GM12878 (cell line): ENCODE results near the gene BCAP31. TPM values are rescaled to one million over a fixed set of nuclear protein-coding genes. Genes with fewer than 3 reads are reported as not detected.
A peak's percentile ranks its signal among the peaks of the same experiment; 100 is the strongest.

ENCODE experiments used
- ATAC-seq: fragments of 200-7000 bp; cut with Tn5 transposase; 3 replicates; pipeline ENCODE4 v1.9.1; 2020; ENCODE audit warnings: mild to moderate bottlenecking, moderate library complexity
- BruUV-seq: library from RNA; stranded (reverse); fragments of 400-500 nt; replicated peaks from 2 replicates; lab custom pipeline; 2021; lab: Mats Ljungman, UMichigan
- CTCF ChIA-PET: fragments of 300-600 bp; sonication (Branson Sonifier 250); formaldehyde crosslinking; extraction: SDS; loops from one replicate; lab custom pipeline; 2021; ENCODE audit warnings: inconsistent platforms; lab: Yijun Ruan, JAX
- POLR2A ChIA-PET: fragments of 350-600 bp; formaldehyde crosslinking; extraction: SDS; loops from one replicate; lab custom pipeline; 2021; ENCODE audit warnings: inconsistent platforms; lab: Charles Lee
- RAD21 ChIA-PET: fragments of 300-600 bp; sonication (Branson Sonifier 250); formaldehyde crosslinking; loops from one replicate; lab custom pipeline; 2023; ENCODE audit warnings: antibody characterized with exemption; ENCODE audit not compliant: unreplicated experiment; lab: Charles Lee
- SMC1A ChIA-PET: fragments of 300-600 bp; sonication (Branson Sonifier 250); formaldehyde crosslinking; loops from one replicate; lab custom pipeline; 2023; ENCODE audit not compliant: unreplicated experiment, uncharacterized antibody; lab: Charles Lee
- DNase-seq: peaks from one replicate; pipeline ENCODE4 v3.0.0-alpha.2; 2011; ENCODE audit warnings: low read depth, low spot score
- FAIRE-seq: peaks from 3 replicates; lab custom pipeline; 2011; peaks lifted over from hg19 to GRCh38; lab: Jason Lieb, UNC
- H2AFZ ChIP-seq: 2 replicates; pipeline ENCODE4 v1.6.0; 2011; ENCODE audit warnings: low read depth, low read length, control low read depth; ENCODE audit not compliant: control insufficient read depth
- H3K27ac ChIP-seq: 2 replicates; pipeline ENCODE4 v1.5.1; 2011; ENCODE audit warnings: control low read depth; ENCODE audit not compliant: control insufficient read depth, insufficient read depth
- H3K27me3 ChIP-seq, 2 experiments: replicated peaks in 1 of 2; 2 replicates each; pipeline versions ENCODE4 v1.6.0 to v1.6.1; 2011; ENCODE audit warnings: low read length in 1 of 2; ENCODE audit not compliant: control insufficient read depth in 2 of 2, insufficient read depth in 2 of 2
- H3K36me3 ChIP-seq, 2 experiments: 2 replicates each; pipeline ENCODE4 v1.5.1; 2011; ENCODE audit warnings: low read length in 1 of 2; ENCODE audit not compliant: control insufficient read depth in 2 of 2, insufficient read depth in 2 of 2
- H3K4me1 ChIP-seq: 2 replicates; pipeline ENCODE4 v1.6.1; 2011; ENCODE audit warnings: mild to moderate bottlenecking, low read length, moderate library complexity, mixed read lengths; ENCODE audit not compliant: control insufficient read depth, insufficient read depth
- H3K4me2 ChIP-seq: 2 replicates; pipeline ENCODE4 v1.6.0; 2011; ENCODE audit warnings: control low read depth; ENCODE audit not compliant: control insufficient read depth, insufficient read depth
- H3K4me3 ChIP-seq: fragments of 200-600 bp; sonication (generic); 2 replicates; pipeline ENCODE4 v1.5.1; 2016
- H3K79me2 ChIP-seq: 2 replicates; pipeline ENCODE4 v1.6.0; 2011; ENCODE audit warnings: low read length; ENCODE audit not compliant: control insufficient read depth, insufficient read depth
- H3K9ac ChIP-seq: 2 replicates; pipeline ENCODE4 v1.8.0; 2011; ENCODE audit warnings: low read length, control low read depth, mixed read lengths; ENCODE audit not compliant: control insufficient read depth, insufficient read depth
- H3K9me3 ChIP-seq: replicated peaks from 3 replicates; pipeline ENCODE4 v1.5.1; 2011; ENCODE audit warnings: mild to moderate bottlenecking, low read length; ENCODE audit not compliant: control insufficient read depth, insufficient read depth
- H4K20me1 ChIP-seq: 2 replicates; pipeline ENCODE4 v1.6.0; 2011; ENCODE audit not compliant: control insufficient read depth, insufficient read depth
- RAD21 ChIP-seq: IDR thresholded peaks from 2 replicates; pipeline ENCODE4 v1.6.1; 2011; ENCODE audit warnings: mild to moderate bottlenecking, low read depth, low read length, moderate library complexity; ENCODE audit not compliant: insufficient read depth
- SMC3 ChIP-seq: IDR thresholded peaks from 2 replicates; pipeline ENCODE4 v1.6.1; 2011; ENCODE audit warnings: low read length, improper control_type of control experiment, borderline replicate concordance
- SPI1 ChIP-seq: IDR thresholded peaks from 2 replicates; pipeline ENCODE4 v1.6.1; 2011; ENCODE audit warnings: low read depth, mild to moderate bottlenecking, low read length, moderate library complexity, borderline replicate concordance; ENCODE audit not compliant: insufficient read depth
- WGBS: methylation state at CpG from one replicate; pipeline ENCODE4 v1.1.6; 2016; ENCODE audit warnings: low lambda C conversion rate; ENCODE audit not compliant: insufficient replicate concordance, insufficient coverage; ENCODE audit errors: missing lambda C conversion rate; 5-methylcytosine and 5-hydroxymethylcytosine counted together
- in situ Hi-C: fragments of 300-500 bp; cut with MboI; formaldehyde crosslinking; loops from 9 replicates; pipeline ENCODE4 v1.14.3; 2018; ENCODE audit warnings: mixed read lengths
- intact Hi-C: fragments of 100-400 bp; cut with micrococcal nuclease; formaldehyde crosslinking; loops from one replicate; pipeline ENCODE4 v1.14.2; 2022; ENCODE audit not compliant: unreplicated experiment
- polyA plus RNA-seq, 11 experiments: library from polyadenylated mRNA; depleted of rRNA in 4 of 11; unstranded in 6 of 11; stranded (reverse) in 5 of 11; fragments of >200 nt; fragmentation: Nextera tagmentation in 4 of 11; fragmentation: Illumina TruSeq in 1 of 11; extraction: Ambion mirVana in 4 of 11; extraction: Trizol in 1 of 11; gene quantifications; 1 replicate in 1 of 11; 2 replicates in 10 of 11; pipeline versions ENCODE4 v1.2.1 to v1.2.3, GENCODE V29; 2011 to 2016; ENCODE audit warnings: inconsistent platforms in 2 of 11, missing spikeins in 2 of 11, low read depth in 1 of 11
- total RNA-seq, 4 experiments: library from RNA; depleted of rRNA in 3 of 4; stranded (reverse); fragments of >200 nt in 3 of 4; fragmentation: Illumina TruSeq in 1 of 4; extraction: Trizol in 1 of 4; gene quantifications; 2 replicates each; pipeline versions ENCODE4 v1.2.1 to v1.2.3, GENCODE V29; 2013 to 2021
- TF ChIP-seq, protein P1 (sequence below), 3 experiments: IDR thresholded peaks in 2 of 3; conservative IDR thresholded peaks in 1 of 3; 2 replicates each; pipeline ENCODE4 v1.5.1; 2011; ENCODE audit warnings: low read depth in 3 of 3, low read length in 3 of 3, mild to moderate bottlenecking in 3 of 3, control low read depth in 2 of 3, moderate library complexity in 2 of 3, inconsistent platforms in 1 of 3, mixed read lengths in 1 of 3; ENCODE audit not compliant: control insufficient read depth in 2 of 3, insufficient read depth in 1 of 3; ENCODE audit errors: extremely low read depth in 1 of 3

Gene BCAP31
- total and polyA plus RNA-seq, 10 of the 15 experiments (the other 5 are each of a cell fraction or from before 2014, with no cell fraction given), result 63.1 to 246 (median 95.6) TPM

DNA sequence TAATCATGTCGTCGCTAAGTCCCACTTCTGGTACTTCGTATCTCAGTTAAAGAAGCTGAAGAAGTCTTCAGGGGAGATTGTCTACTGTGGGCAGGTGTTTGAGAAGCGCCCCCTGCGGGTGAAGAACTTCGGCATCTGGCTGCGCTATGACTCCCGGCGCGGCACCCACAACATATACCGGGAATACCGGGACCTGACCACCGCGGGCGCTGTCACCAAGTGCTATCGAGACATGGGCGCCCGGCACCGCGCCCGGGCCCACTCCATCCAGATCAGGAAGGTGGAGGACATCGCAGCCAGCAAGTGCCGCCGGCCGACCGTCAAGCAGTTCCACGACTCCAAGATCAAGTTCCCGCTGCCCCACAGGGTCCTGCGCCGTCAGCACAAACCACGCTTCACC, 61.9 kb downstream of the BCAP31 start:
- ChIA-PET RAD21 (interaction anchor here (0.6 to 1.7 kb wide), 5 partner anchors 106 to 721 kb away, joined by 3 to 4 read pairs (median 4); no protein-coding TSS in a partner anchor), CTCF (interaction anchor here (0.6 to 3.7 kb wide), 11 partner anchors 10 to 721 kb away, joined by 3 to 14 read pairs (median 3); no protein-coding TSS in a partner anchor), SMC1A (interaction anchor here (1.0 to 1.2 kb wide), 2 partner anchors 26 to 720 kb away, joined by 3 read pairs; no protein-coding TSS in a partner anchor), POLR2A (interaction anchor here (0.6 kb wide), 1 partner anchor 18 kb away, joined by 4 read pairs; no protein-coding TSS in a partner anchor)
- FAIRE-seq (no peak), ATAC-seq (no peak), DNase-seq (no peak)
- H4K20me1 ChIP-seq, result no peaks in the 10 kb centered on the region
- H3K27me3 ChIP-seq, result no peaks in the 10 kb centered on the region
- no peaks in the 10 kb centered on the region for H3K4me1 ChIP-seq
- no peak overlapping the region for H3K27ac ChIP-seq
- no peaks in the 10 kb centered on the region; the same call in 2 of the 3 replicates for H3K9me3 ChIP-seq
- no TSS peak for BruUV-seq
- H3K4me2 ChIP-seq, result no peak overlapping the region
- H2AFZ ChIP-seq, result no peak overlapping the region
- 24% methylated on average over 31 of the region's 31 CpGs for WGBS
- TF ChIP-seq, protein P1, sequence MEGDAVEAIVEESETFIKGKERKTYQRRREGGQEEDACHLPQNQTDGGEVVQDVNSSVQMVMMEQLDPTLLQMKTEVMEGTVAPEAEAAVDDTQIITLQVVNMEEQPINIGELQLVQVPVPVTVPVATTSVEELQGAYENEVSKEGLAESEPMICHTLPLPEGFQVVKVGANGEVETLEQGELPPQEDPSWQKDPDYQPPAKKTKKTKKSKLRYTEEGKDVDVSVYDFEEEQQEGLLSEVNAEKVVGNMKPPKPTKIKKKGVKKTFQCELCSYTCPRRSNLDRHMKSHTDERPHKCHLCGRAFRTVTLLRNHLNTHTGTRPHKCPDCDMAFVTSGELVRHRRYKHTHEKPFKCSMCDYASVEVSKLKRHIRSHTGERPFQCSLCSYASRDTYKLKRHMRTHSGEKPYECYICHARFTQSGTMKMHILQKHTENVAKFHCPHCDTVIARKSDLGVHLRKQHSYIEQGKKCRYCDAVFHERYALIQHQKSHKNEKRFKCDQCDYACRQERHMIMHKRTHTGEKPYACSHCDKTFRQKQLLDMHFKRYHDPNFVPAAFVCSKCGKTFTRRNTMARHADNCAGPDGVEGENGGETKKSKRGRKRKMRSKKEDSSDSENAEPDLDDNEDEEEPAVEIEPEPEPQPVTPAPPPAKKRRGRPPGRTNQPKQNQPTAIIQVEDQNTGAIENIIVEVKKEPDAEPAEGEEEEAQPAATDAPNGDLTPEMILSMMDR (IDR thresholded peaks at IDR 0.05 in 2 of 3, conservative IDR thresholded peaks at IDR 0.05 in 1 of 3; ENCODE audit: control insufficient read depth in 2 of 3, extremely low read depth in 1 of 3, insufficient read depth in 1 of 3, low read depth in 3 of 3, low read length in 3 of 3), result peak; percentile 23 to 35 (median 35); a peak in 5 of 6 replicates
- no peak for TF ChIP-seq SPI1
- peak; percentile 20; the same call in 1 of the 2 replicates for TF ChIP-seq SMC3
- peak; percentile 39 for TF ChIP-seq RAD21
- no peak overlapping the region for H3K4me3 ChIP-seq
- in situ Hi-C loops, result no loop called here
- no peaks in the 10 kb centered on the region for H3K36me3 ChIP-seq
- intact Hi-C loops, result loop anchor here (5.0 kb wide), 1 partner anchor 720 kb away; no protein-coding TSS in a partner anchor
- H3K79me2 ChIP-seq, result no peaks in the 10 kb centered on the region
- no peak overlapping the region for H3K9ac ChIP-seq
